Measurements from ENCODE around the gene FKTN.

Gene FKTN

DNA sequence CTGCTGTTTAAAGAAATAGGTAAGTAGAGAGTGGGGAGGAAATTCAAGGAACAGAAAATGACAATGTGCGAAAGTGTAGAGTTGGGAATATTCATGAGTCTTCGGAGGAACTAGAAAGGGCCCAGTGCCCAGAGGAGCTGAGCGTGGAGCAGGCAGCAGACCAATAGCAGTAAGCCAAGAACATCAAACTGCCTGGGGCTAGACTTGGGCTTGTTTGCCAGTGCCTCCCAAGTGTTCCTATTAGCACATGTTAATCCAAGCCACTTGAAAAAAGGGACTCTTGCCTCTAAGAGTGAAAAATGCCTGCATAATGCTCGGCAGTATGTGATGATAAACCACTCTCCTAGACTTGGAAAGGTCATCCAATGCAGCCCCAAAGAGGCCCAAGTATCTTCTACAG lies 103.1 kb downstream of the FKTN start:
- H3K9me3 ChIP-seq (ENCODE audit: severe bottlenecking): no peaks in the 10 kb centered on the region
- no peak overlapping the region for H3K27ac ChIP-seq
- TF ChIP-seq, protein P1, sequence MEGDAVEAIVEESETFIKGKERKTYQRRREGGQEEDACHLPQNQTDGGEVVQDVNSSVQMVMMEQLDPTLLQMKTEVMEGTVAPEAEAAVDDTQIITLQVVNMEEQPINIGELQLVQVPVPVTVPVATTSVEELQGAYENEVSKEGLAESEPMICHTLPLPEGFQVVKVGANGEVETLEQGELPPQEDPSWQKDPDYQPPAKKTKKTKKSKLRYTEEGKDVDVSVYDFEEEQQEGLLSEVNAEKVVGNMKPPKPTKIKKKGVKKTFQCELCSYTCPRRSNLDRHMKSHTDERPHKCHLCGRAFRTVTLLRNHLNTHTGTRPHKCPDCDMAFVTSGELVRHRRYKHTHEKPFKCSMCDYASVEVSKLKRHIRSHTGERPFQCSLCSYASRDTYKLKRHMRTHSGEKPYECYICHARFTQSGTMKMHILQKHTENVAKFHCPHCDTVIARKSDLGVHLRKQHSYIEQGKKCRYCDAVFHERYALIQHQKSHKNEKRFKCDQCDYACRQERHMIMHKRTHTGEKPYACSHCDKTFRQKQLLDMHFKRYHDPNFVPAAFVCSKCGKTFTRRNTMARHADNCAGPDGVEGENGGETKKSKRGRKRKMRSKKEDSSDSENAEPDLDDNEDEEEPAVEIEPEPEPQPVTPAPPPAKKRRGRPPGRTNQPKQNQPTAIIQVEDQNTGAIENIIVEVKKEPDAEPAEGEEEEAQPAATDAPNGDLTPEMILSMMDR (IDR thresholded peaks at IDR 0.05; ENCODE audit: low read depth, low read length): no peak
- H3K36me3 ChIP-seq: peaks cover 12% of the 10 kb centered on the region
- H3K27me3 ChIP-seq (ENCODE audit: insufficient read depth, low read depth, severe bottlenecking): no peaks in the 10 kb centered on the region
- H3K4me3 ChIP-seq (ENCODE audit: low read depth, low read length): no peak overlapping the region
- no peak for DNase-seq

DNA sequence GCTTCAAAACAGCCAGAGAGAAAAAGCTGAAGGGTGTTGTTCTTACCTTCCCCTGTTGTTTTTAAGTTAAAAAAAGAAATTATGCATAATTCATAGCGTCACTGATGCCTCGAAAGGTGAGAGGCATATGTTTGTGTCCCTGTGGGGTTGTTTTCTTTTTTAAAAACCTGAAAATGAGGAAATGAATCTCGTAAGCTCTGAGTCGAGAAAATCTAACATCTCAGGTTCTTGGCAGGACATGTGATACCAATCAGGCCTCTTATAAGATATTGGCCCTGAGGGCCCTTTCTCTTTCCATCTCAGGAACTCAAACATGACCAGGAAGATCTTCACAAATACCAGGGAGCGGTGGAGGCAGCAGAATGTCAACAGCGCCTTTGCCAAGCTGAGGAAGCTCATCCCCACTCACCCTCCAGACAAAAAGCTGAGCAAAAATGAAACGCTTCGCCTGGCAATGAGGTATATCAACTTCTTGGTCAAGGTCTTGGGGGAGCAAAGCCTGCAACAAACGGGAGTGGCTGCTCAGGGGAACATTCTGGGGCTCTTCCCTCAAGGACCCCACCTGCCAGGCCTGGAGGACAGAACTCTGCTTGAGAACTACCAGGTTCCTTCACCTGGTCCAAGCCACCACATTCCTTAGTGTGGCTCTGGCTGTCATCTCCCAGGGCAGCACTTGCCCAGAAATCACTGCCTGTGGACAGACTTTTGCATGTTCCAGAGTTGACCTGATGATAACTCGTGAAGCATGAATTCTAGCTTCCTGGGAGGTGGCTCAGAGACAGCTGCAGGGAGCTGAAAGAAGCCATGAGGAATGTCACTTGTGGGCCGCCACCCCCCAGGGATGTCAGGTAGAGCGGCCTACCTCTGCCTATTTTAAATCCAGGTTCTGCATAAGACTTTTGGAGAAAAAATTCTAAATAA lies 104.5 kb downstream of the FKTN start, which contains the start of gene TAL2:
Gene TAL2 (plus strand): TSS at position 274 of the 921 bp plus-strand sequence. CDS start 40 bp downstream, at position 314.
- Histone ChIP-seq H3K9me3 (ENCODE audit: severe bottlenecking) (no peaks in the 10 kb centered on the region), H3K36me3 (peaks cover 12% of the 10 kb centered on the region)
- TF ChIP-seq, protein P1 (IDR thresholded peaks at IDR 0.05; ENCODE audit: low read depth, low read length): no peak

DNA sequence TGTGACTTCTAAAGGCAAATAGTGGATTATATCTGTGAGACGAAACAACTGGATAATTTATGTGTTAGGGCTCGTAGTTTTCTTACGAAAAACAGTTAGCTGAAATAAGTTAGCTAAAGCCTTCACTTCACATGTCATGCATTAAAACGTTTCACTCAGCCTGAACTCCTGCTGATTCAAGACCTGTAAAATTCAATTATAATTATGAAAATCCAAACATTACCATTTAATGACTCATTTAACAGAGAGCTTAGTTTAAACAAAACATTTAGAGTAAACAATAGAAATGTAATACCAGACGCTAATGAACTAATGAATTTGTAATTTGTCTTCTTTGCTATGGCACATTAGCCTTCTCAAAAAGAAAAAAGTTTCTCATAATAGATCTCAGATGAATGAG lies 106.0 kb downstream of the FKTN start:
- Histone ChIP-seq H3K27ac (no peak overlapping the region), H3K36me3 (peaks cover 12% of the 10 kb centered on the region), H3K27me3 (ENCODE audit: insufficient read depth, low read depth, severe bottlenecking) (no peaks in the 10 kb centered on the region), H3K9me3 (ENCODE audit: severe bottlenecking) (no peaks in the 10 kb centered on the region), H3K4me3 (ENCODE audit: low read depth, low read length) (no peak overlapping the region)
- TF ChIP-seq, protein P1 (IDR thresholded peaks at IDR 0.05; ENCODE audit: low read depth, low read length): no peak
- DNase-seq: no peak

More for the DNA sequence above, 104.5 kb downstream of the FKTN start, which contains the start of gene TAL2:
- no peak for DNase-seq
- Histone ChIP-seq H3K27ac (no peak within 1 kb of the TSS), H3K27me3 (ENCODE audit: insufficient read depth, low read depth, severe bottlenecking) (no peaks in the 10 kb centered on the region), H3K4me3 (ENCODE audit: low read depth, low read length) (no peak within 1 kb of the TSS)

DNA sequence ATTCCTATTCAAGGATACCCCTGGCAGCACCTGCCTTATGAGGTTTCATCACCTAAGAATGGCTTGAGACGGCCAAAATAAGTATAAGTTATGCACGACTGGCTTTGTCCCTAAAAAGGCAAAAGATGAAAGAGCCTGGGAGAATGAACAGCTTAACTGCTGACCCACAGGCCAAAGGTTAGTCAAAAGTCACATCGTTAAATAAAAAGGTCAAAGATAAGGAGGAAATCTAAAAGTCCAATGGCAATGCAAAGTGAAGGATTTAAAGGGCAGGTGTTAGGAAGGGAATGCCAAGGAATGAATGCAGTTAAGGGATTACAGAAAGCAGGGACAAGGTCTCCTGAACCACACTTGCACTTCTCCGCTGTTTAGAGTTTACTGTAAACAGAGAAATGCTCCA lies 109.9 kb downstream of the FKTN start:
- H3K9me3 ChIP-seq (ENCODE audit: severe bottlenecking): no peaks in the 10 kb centered on the region
- TF ChIP-seq, protein P1 (IDR thresholded peaks at IDR 0.05; ENCODE audit: low read depth, low read length): no peak
- no peak for DNase-seq

DNA sequence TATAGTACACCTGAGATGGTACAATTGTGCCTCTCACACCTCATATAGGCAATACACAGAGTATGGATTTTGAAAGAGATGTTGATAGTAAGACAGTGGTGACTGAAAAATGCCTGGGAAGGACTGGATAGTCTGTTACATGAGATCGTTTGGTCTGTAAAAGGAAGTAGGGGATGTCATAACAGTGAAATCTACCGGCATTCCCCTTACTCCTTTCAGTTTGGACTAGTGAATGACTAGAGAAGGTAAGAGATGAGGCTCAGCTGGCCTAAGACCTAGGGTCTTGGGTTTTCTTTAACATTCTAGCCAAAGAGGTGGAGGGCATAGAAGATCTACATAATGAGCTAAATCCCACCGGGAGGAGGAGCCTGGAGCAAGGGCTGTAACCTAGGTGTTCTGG lies 112.4 kb downstream of the FKTN start:
- no peak overlapping the region for H3K4me3 ChIP-seq (ENCODE audit: low read depth, low read length)
- no peak overlapping the region for H3K27ac ChIP-seq
- TF ChIP-seq, protein P1 (IDR thresholded peaks at IDR 0.05; ENCODE audit: low read depth, low read length): no peak
- DNase-seq: no peak
- no peaks in the 10 kb centered on the region for H3K9me3 ChIP-seq (ENCODE audit: severe bottlenecking)
- no peaks in the 10 kb centered on the region for H3K27me3 ChIP-seq (ENCODE audit: insufficient read depth, low read depth, severe bottlenecking)
- H3K36me3 ChIP-seq: peaks cover 3% of the 10 kb centered on the region; the same call in 1 of the 2 replicates

More for the DNA sequence above, 109.9 kb downstream of the FKTN start:
- no peaks in the 10 kb centered on the region for H3K27me3 ChIP-seq (ENCODE audit: insufficient read depth, low read depth, severe bottlenecking)
- H3K36me3 ChIP-seq: peaks cover 6% of the 10 kb centered on the region; the same call in 1 of the 2 replicates
- no peak overlapping the region for H3K4me3 ChIP-seq (ENCODE audit: low read depth, low read length)
- H3K27ac ChIP-seq: no peak overlapping the region
